HepG2 (cell line): ENCODE data around the gene RCC1. TPM values are rescaled to one million over a fixed set of nuclear protein-coding genes. Genes with fewer than 3 reads are reported as not detected.
A peak's percentile ranks its signal among the peaks of the same experiment; 100 is the strongest.

Experiments
- ATAC-seq: fragments of 200-7000 bp; cut with Tn5 transposase; 3 replicates; pipeline ENCODE4 v1.9.1; 2020; ENCODE audit warnings: mild to moderate bottlenecking, moderate library complexity
- BruUV-seq: library from RNA; stranded (reverse); fragments of 400-500 nt; replicated peaks from 2 replicates; lab custom pipeline; 2021; lab: Mats Ljungman, UMichigan
- CTCF ChIA-PET: fragments of 300-600 bp; formaldehyde crosslinking; extraction: SDS; loops from one replicate; lab custom pipeline; 2021; ENCODE audit warnings: low total read pairs, inconsistent platforms, low intra/inter-chr PET ratio; lab: Yijun Ruan, JAX
- POLR2A ChIA-PET: fragments of 350-600 bp; sonication (Branson Sonifier 250); formaldehyde crosslinking; loops from one replicate; lab custom pipeline; 2020; ENCODE audit warnings: antibody characterized with exemption, inconsistent platforms; lab: Yijun Ruan, JAX
- DNase-seq: peaks from one replicate; pipeline ENCODE4 v3.0.0-alpha.2; 2015; ENCODE audit warnings: low spot score
- FAIRE-seq: peaks from 3 replicates; lab custom pipeline; 2011; peaks lifted over from hg19 to GRCh38; lab: Jason Lieb, UNC
- H2AFZ ChIP-seq: one replicate; pipeline ENCODE4 v1.6.1; 2011; ENCODE audit warnings: low read length, inconsistent platforms
- H3K27ac ChIP-seq: fragments of 300-600 bp; 3 replicates; pipeline ENCODE4 v1.8.0; 2011; ENCODE audit warnings: mixed run types, mild to moderate bottlenecking, mixed read lengths, low read length, inconsistent platforms; ENCODE audit not compliant: insufficient read depth; ENCODE audit errors: extremely low read length
- H3K27me3 ChIP-seq, 2 experiments: fragments of 200-600 bp in 1 of 2; 2 replicates in 1 of 2; 3 replicates in 1 of 2; pipeline versions ENCODE4 v1.6.0 to v1.8.0; 2011; ENCODE audit warnings: low read length in 2 of 2, mild to moderate bottlenecking in 2 of 2, moderate library complexity in 2 of 2, inconsistent platforms in 1 of 2; ENCODE audit not compliant: insufficient read depth in 2 of 2, control insufficient read depth in 1 of 2
- H3K36me3 ChIP-seq, 2 experiments: fragments of 200-600 bp in 1 of 2; replicated peaks in 1 of 2; 2 replicates in 1 of 2; 3 replicates in 1 of 2; pipeline versions ENCODE4 v1.5.1 to v1.8.0; 2011; ENCODE audit warnings: low read length in 2 of 2, inconsistent platforms in 1 of 2; ENCODE audit not compliant: insufficient read depth in 2 of 2, control insufficient read depth in 1 of 2
- H3K4me1 ChIP-seq: 2 replicates; pipeline ENCODE4 v1.5.1; 2012; ENCODE audit warnings: low read length, inconsistent platforms; ENCODE audit not compliant: insufficient read depth
- H3K4me2 ChIP-seq: 2 replicates; pipeline ENCODE4 v1.6.0; 2011; ENCODE audit warnings: low read depth, low read length, inconsistent platforms
- H3K4me3 ChIP-seq, 3 experiments: fragments of 200-600 bp in 1 of 3; sonication (generic), shearing (Covaris generic) in 1 of 3; replicated peaks in 1 of 3; 2 replicates each; pipeline ENCODE4 v1.5.1; 2011 to 2016; ENCODE audit warnings: low read length in 3 of 3, inconsistent platforms in 2 of 3, low read depth in 2 of 3, mild to moderate bottlenecking in 2 of 3, control low read depth in 1 of 3, mixed read lengths in 1 of 3; ENCODE audit not compliant: insufficient read depth in 1 of 3
- H3K79me2 ChIP-seq: one replicate; pipeline ENCODE4 v1.6.1; 2011; ENCODE audit warnings: low read length, inconsistent platforms; ENCODE audit not compliant: insufficient read depth
- H3K9ac ChIP-seq: 2 replicates; pipeline ENCODE4 v1.6.0; 2011; ENCODE audit warnings: mild to moderate bottlenecking, low read depth, low read length, inconsistent platforms; ENCODE audit not compliant: insufficient read depth
- H3K9me3 ChIP-seq: 2 replicates; pipeline ENCODE4 v1.5.1; 2012; ENCODE audit warnings: mild to moderate bottlenecking, low read length
- H4K20me1 ChIP-seq: 2 replicates; pipeline ENCODE4 v1.6.0; 2011; ENCODE audit warnings: inconsistent platforms, mild to moderate bottlenecking, low read length, moderate library complexity; ENCODE audit not compliant: insufficient read depth
- BCL6 ChIP-seq: IDR thresholded peaks from 2 replicates; pipeline ENCODE4 v1.6.1; 2016; ENCODE audit warnings: missing genetic modification reagents, missing compliant biosample characterization
- DR1 ChIP-seq: sonication (generic); formaldehyde crosslinking; IDR thresholded peaks from 2 replicates; pipeline ENCODE4 v1.8.0; 2021; ENCODE audit warnings: mild to moderate bottlenecking, missing genetic modification reagents, inconsistent platforms
- FOSL1 ChIP-seq: sonication (generic); formaldehyde crosslinking; IDR thresholded peaks from 2 replicates; pipeline ENCODE4 v1.9.0; 2021; ENCODE audit warnings: missing genetic modification reagents, borderline replicate concordance
- GMEB2 ChIP-seq: IDR thresholded peaks from 2 replicates; pipeline ENCODE4 v1.6.1; 2016; ENCODE audit warnings: missing biosample characterization, missing genetic modification reagents, low read depth
- HOMEZ ChIP-seq: IDR thresholded peaks from 2 replicates; pipeline ENCODE4 v1.6.1; 2016; ENCODE audit warnings: low read depth
- IKZF4 ChIP-seq: sonication (generic); formaldehyde crosslinking; IDR thresholded peaks from 2 replicates; pipeline ENCODE4 v1.5.1; 2020; ENCODE audit warnings: borderline replicate concordance, mild to moderate bottlenecking, low read depth, missing genetic modification reagents; ENCODE audit errors: not compliant biosample characterization
- POLR2A ChIP-seq, 2 experiments: IDR thresholded peaks; 2 replicates each; pipeline ENCODE4 v1.6.1; 2011; ENCODE audit warnings: low read depth in 2 of 2, low read length in 2 of 2, mild to moderate bottlenecking in 1 of 2, moderate library complexity in 1 of 2; ENCODE audit not compliant: insufficient read depth in 1 of 2
- POLR2G ChIP-seq: fragments of 200-400 bp; formaldehyde crosslinking; IDR thresholded peaks from 2 replicates; pipeline ENCODE4 v1.6.1; 2018; ENCODE audit warnings: mild to moderate bottlenecking, low read depth, low read length, moderate library complexity
- RERE ChIP-seq: IDR thresholded peaks from 2 replicates; pipeline ENCODE4 v1.6.1; 2016; ENCODE audit warnings: low read depth, missing genetic modification reagents, missing compliant biosample characterization
- RFXANK ChIP-seq: IDR thresholded peaks from 2 replicates; pipeline ENCODE4 v1.6.1; 2016
- SSRP1 ChIP-seq: IDR thresholded peaks from 2 replicates; pipeline ENCODE4 v1.6.1; 2016; ENCODE audit warnings: control low read depth
- TARDBP ChIP-seq: sonication (generic); formaldehyde crosslinking; IDR thresholded peaks from 2 replicates; pipeline ENCODE4 v1.8.0; 2022; ENCODE audit warnings: mild to moderate bottlenecking, missing genetic modification reagents
- YEATS2 ChIP-seq: sonication (generic); formaldehyde crosslinking; IDR thresholded peaks from 2 replicates; pipeline ENCODE4 v1.4.0; 2020; ENCODE audit warnings: missing genetic modification reagents, borderline replicate concordance
- ZC3H4 ChIP-seq: sonication (generic); formaldehyde crosslinking; IDR thresholded peaks from 2 replicates; pipeline ENCODE4 v1.4.0; 2020; ENCODE audit warnings: missing genetic modification reagents, borderline replicate concordance
- ZNF205 ChIP-seq: IDR thresholded peaks from 2 replicates; pipeline ENCODE4 v1.6.1; 2018; ENCODE audit warnings: missing biosample characterization, missing genetic modification reagents
- ZNF563 ChIP-seq: sonication (generic); formaldehyde crosslinking; IDR thresholded peaks from 2 replicates; pipeline ENCODE4 v1.8.0; 2022; ENCODE audit warnings: mild to moderate bottlenecking, moderate library complexity, missing genetic modification reagents
- ZNF749 ChIP-seq: sonication (generic); formaldehyde crosslinking; IDR thresholded peaks from 2 replicates; pipeline ENCODE4 v1.8.0; 2022; ENCODE audit warnings: mild to moderate bottlenecking, missing genetic modification reagents, moderate library complexity, borderline replicate concordance
- WGBS: methylation state at CpG from one replicate; pipeline ENCODE4 v1.1.6; 2017; ENCODE audit warnings: low lambda C conversion rate; 5-methylcytosine and 5-hydroxymethylcytosine counted together
- in situ Hi-C: cut with HindIII; loops from 2 replicates; pipeline ENCODE4 v1.10.0; 2017; ENCODE audit warnings: low pct_unique_long_range_greater_than_20kb; ENCODE audit not compliant: extremely low pct_ligation_motif_present
- intact Hi-C: fragments of 100-400 bp; cut with micrococcal nuclease; formaldehyde crosslinking; loops from one replicate; pipeline ENCODE4 v1.10.0; 2022; ENCODE audit not compliant: unreplicated experiment
- polyA plus RNA-seq, 8 experiments: library from polyadenylated mRNA; depleted of rRNA in 3 of 8; stranded (reverse) in 7 of 8; unstranded in 1 of 8; fragments of >200 nt; fragmentation: Illumina TruSeq in 4 of 8; extraction: Trizol in 4 of 8; gene quantifications; 2 replicates each; pipeline versions ENCODE4 v1.2.1 to v1.2.3, GENCODE V29; 2011 to 2016; ENCODE audit warnings: low read depth in 4 of 8, missing spikeins in 1 of 8, mixed read lengths in 1 of 8; ENCODE audit not compliant: insufficient read depth in 1 of 8
- total RNA-seq, 5 experiments: library from RNA; depleted of rRNA; stranded (reverse); fragments of >200 nt; fragmentation: Illumina TruSeq; extraction: Trizol; gene quantifications; 2 replicates each; pipeline ENCODE4 v1.2.3, GENCODE V29; 2016; ENCODE audit warnings: low read depth in 1 of 5

The RCC1 gene
- total and polyA plus RNA-seq, 2 of the 13 experiments (the other 11 are each of a cell fraction or from before 2014, with no cell fraction given): 47.2 to 80.8 TPM

GRCh38 chr1:28577052-28577678 lies 71.3 kb downstream of the RCC1 start:
- Histone ChIP-seq H3K79me2 (peaks cover 28% of the 10 kb centered on the region), H4K20me1 (peaks cover 45% of the 10 kb centered on the region), H3K27ac (peak overlapping the region; percentile 38), H3K4me1 (peaks cover 19% of the 10 kb centered on the region), H2AFZ (no peak overlapping the region), H3K9me3 (no peaks in the 10 kb centered on the region), H3K36me3 (peaks cover 13 to 39% of the 10 kb centered on the region in 2 experiments), H3K9ac (no peak overlapping the region), H3K27me3 (peaks cover 0 to 3% of the 10 kb centered on the region in 2 experiments; a peak in 1 of 5 replicates), H3K4me3 (no peak overlapping the region), H3K4me2 (no peak overlapping the region)
- ChIA-PET POLR2A (interaction anchor here (0.6 to 6.6 kb wide), 7 partner anchors 8 to 72 kb away, joined by 4 to 139 read pairs (median 5); partner anchors contain the start of genes RAB42, RCC1 and TRNAU1AP), CTCF (no interaction called here)
- ATAC-seq (peak; percentile 19), FAIRE-seq (no peak), DNase-seq (peak; percentile 25)
- BruUV-seq: no TSS peak
- intact Hi-C loops (no loop called here), in situ Hi-C loops (loop anchor here (25.0 kb wide), 1 partner anchor 340 kb away; the partner anchor contains the start of genes ATP5IF1 and DNAJC8)
- 100% methylated on average over 1 of the region's 1 CpG for WGBS
- no peak for TF ChIP-seq FOSL1 (CRISPR knock-in tag)
- no peak for TF ChIP-seq YEATS2 (CRISPR knock-in tag)
- peak; percentile 60 for TF ChIP-seq POLR2G
- TF ChIP-seq HOMEZ (CRISPR knock-in tag): no peak
- TF ChIP-seq POLR2A (IDR thresholded peaks at IDR 0.05; ENCODE audit: insufficient read depth in 1 of 2, low read depth in 2 of 2, low read length in 2 of 2): peak; percentile 38 to 74; a peak in 3 of 4 replicates
- 0 out of 2 replicates have a peak, but pooled peaks have one; percentile 5 for TF ChIP-seq BCL6 (CRISPR knock-in tag)
- TF ChIP-seq IKZF4 (CRISPR knock-in tag): no peak
- no peak for TF ChIP-seq ZNF563 (CRISPR knock-in tag)
- peak; percentile 89 for TF ChIP-seq ZC3H4 (CRISPR knock-in tag)
- TF ChIP-seq GMEB2: no peak
- no peak for TF ChIP-seq DR1 (CRISPR knock-in tag)
- TF ChIP-seq TARDBP (CRISPR knock-in tag): no peak
- no peak for TF ChIP-seq RERE (CRISPR knock-in tag)
- 0 out of 2 replicates have a peak, but pooled peaks have one; percentile 55 for TF ChIP-seq ZNF749
- 0 out of 2 replicates have a peak, but pooled peaks have one; percentile 36 for TF ChIP-seq RFXANK
- no peak for TF ChIP-seq ZNF205 (CRISPR knock-in tag)
- 0 out of 2 replicates have a peak, but pooled peaks have one; percentile 32 for TF ChIP-seq SSRP1 (CRISPR knock-in tag)
